Epithelial cell of esophagus (primary cell): ENCODE data around the gene NMRAL1.

Source experiments
- DNase-seq: peaks from one replicate; pipeline ENCODE4 v3.0.0; 2010; ENCODE audit warnings: low read depth
- H3K4me3 ChIP-seq: 2 replicates; pipeline ENCODE4 v1.5.1; 2011; ENCODE audit warnings: mild to moderate bottlenecking, low read length, control low read depth
- CTCF ChIP-seq: IDR thresholded peaks from 2 replicates; pipeline ENCODE4 v1.5.1; 2011; ENCODE audit warnings: low read depth, mild to moderate bottlenecking, low read length, control low read depth, inconsistent platforms; ENCODE audit not compliant: insufficient read depth; ENCODE audit errors: missing control alignments

Gene NMRAL1

GRCh38 chr16:4515611-4516233, 41.3 kb upstream of the NMRAL1 start:
- no peak for DNase-seq
- TF ChIP-seq CTCF, result no peak

GRCh38 chr16:4514606-4515005, 40.2 kb upstream of the NMRAL1 start:
- no peak for TF ChIP-seq CTCF
- no peak overlapping the region for H3K4me3 ChIP-seq
- no peak for DNase-seq

More at GRCh38 chr16:4515611-4516233, 41.3 kb upstream of the NMRAL1 start:
- no peak overlapping the region for H3K4me3 ChIP-seq

- no peak overlapping the region for H3K4me3 ChIP-seq
- TF ChIP-seq CTCF, result no peak
- DNase-seq, result no peak
These were observed 39.5 kb upstream of the NMRAL1 start for GRCh38 chr16:4513881-4514280.

- no peak overlapping the region for H3K4me3 ChIP-seq
- DNase-seq, result no peak
- TF ChIP-seq CTCF, result no peak
These were observed 38.8 kb upstream of the NMRAL1 start for GRCh38 chr16:4513086-4513860.

- H3K4me3 ChIP-seq, result no peak overlapping the region
- TF ChIP-seq CTCF, result no peak
- peak; percentile 54 for DNase-seq
These were observed 38.0 kb upstream of the NMRAL1 start for GRCh38 chr16:4512473-4512872.

GRCh38 chr16:4511441-4512082, 37.1 kb upstream of the NMRAL1 start:
- H3K4me3 ChIP-seq, result no peak overlapping the region
- TF ChIP-seq CTCF, result peak; percentile 67
- DNase-seq, result peak; percentile 75
